DOHH2 (cell line): ENCODE results near the gene ABHD12.

Source experiments
- H3F3A ChIP-seq: fragments of 200-600 bp; sonication (generic), shearing (Covaris generic); 2 replicates; pipeline ENCODE4 v1.6.0; 2016; ENCODE audit warnings: antibody characterized with exemption, mild to moderate bottlenecking; ENCODE audit not compliant: control insufficient read depth, insufficient read depth
- H3K27ac ChIP-seq: fragments of 200-600 bp; sonication (generic); 2 replicates; pipeline ENCODE4 v1.5.1; 2014; ENCODE audit warnings: low read depth, mild to moderate bottlenecking, low read length, moderate library complexity
- H3K27me3 ChIP-seq: fragments of 200-600 bp; sonication (generic); 2 replicates; pipeline ENCODE4 v1.6.1; 2014; ENCODE audit warnings: mild to moderate bottlenecking, low read length, mixed read lengths; ENCODE audit not compliant: control insufficient read depth
- H3K36me3 ChIP-seq: fragments of 200-600 bp; sonication (generic); 2 replicates; pipeline ENCODE4 v1.6.1; 2014; ENCODE audit warnings: mild to moderate bottlenecking, low read length, moderate library complexity, mixed read lengths; ENCODE audit not compliant: control insufficient read depth
- H3K4me1 ChIP-seq: fragments of 200-600 bp; sonication (generic); 2 replicates; pipeline ENCODE4 v1.6.1; 2014; ENCODE audit warnings: mild to moderate bottlenecking, low read length, mixed read lengths; ENCODE audit not compliant: control insufficient read depth
- H3K4me2 ChIP-seq: fragments of 200-600 bp; sonication (generic); 2 replicates; pipeline ENCODE4 v1.6.0; 2014; ENCODE audit warnings: mild to moderate bottlenecking, low read length, moderate library complexity
- H3K4me3 ChIP-seq: fragments of 200-600 bp; sonication (generic); 2 replicates; pipeline ENCODE4 v1.5.1; 2014; ENCODE audit warnings: mild to moderate bottlenecking, low read length, mixed read lengths
- H3K79me2 ChIP-seq: fragments of 200-600 bp; sonication (generic); 2 replicates; pipeline ENCODE4 v1.6.1; 2014; ENCODE audit warnings: mild to moderate bottlenecking, low read length, mixed read lengths; ENCODE audit not compliant: control insufficient read depth
- H3K9me2 ChIP-seq: fragments of 200-600 bp; sonication (generic); replicated peaks from 2 replicates; pipeline ENCODE4 v1.6.1; 2014; ENCODE audit warnings: mild to moderate bottlenecking, low read length, mixed read lengths; ENCODE audit not compliant: control insufficient read depth
- H3K9me3 ChIP-seq: fragments of 200-600 bp; sonication (generic); 2 replicates; pipeline ENCODE4 v1.6.1; 2014; ENCODE audit warnings: antibody characterized with exemption, low read length, mixed read lengths; ENCODE audit not compliant: control insufficient read depth, insufficient read depth
- H4K20me1 ChIP-seq: fragments of 200-600 bp; sonication (generic); 2 replicates; pipeline ENCODE4 v1.6.0; 2014; ENCODE audit warnings: low read depth, mild to moderate bottlenecking, antibody characterized with exemption, low read length, moderate library complexity; ENCODE audit not compliant: control insufficient read depth, insufficient read depth
- EZH2phosphoT487 ChIP-seq: fragments of 200-600 bp; sonication (generic); IDR thresholded peaks from 2 replicates; pipeline ENCODE4 v1.6.1; 2017; ENCODE audit warnings: borderline replicate concordance, mild to moderate bottlenecking, antibody characterized with exemption, low read length, moderate library complexity, mixed read lengths
- TF ChIP-seq, protein P1 (sequence below): fragments of 200-600 bp; sonication (generic); IDR thresholded peaks from one replicate; pipeline ENCODE4 v1.5.1; 2014; ENCODE audit warnings: antibody characterized with exemption, mild to moderate bottlenecking, low read depth, low read length; ENCODE audit not compliant: poor library complexity, severe bottlenecking

Gene ABHD12

DNA sequence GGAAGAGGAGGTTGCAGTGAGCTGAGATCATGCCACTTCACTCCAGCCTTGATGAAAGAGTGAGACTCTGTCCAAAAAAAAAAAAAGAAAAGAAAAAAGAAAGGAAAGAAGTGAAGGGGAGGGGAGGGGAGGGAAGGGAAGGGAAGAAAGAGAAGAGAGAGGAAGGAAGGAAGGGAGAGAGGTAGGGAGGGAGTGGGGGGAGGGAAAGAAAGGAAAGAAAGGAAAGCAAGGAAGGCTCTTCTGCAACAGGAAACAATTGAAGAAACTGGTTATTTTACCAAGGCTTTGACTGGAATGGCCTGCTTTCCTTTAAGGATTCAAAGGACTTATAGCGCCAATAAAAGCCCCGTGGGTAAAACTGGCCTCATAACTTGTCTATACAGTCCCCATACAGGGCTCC lies 64.6 kb downstream of the ABHD12 start:
- Histone ChIP-seq H3K9me3 (no peaks in the 10 kb centered on the region), H3F3A (peaks cover 4% of the 10 kb centered on the region), H4K20me1 (no peaks in the 10 kb centered on the region; the same call in 1 of the 2 replicates), H3K4me3 (no peak overlapping the region), H3K4me1 (peaks cover 34% of the 10 kb centered on the region), H3K79me2 (peaks cover 15% of the 10 kb centered on the region), H3K36me3 (peaks cover 18% of the 10 kb centered on the region), H3K9me2 (no peaks in the 10 kb centered on the region), H3K27me3 (no peaks in the 10 kb centered on the region), H3K4me2 (no peak overlapping the region), H3K27ac (no peak overlapping the region)
- TF ChIP-seq, protein P1, sequence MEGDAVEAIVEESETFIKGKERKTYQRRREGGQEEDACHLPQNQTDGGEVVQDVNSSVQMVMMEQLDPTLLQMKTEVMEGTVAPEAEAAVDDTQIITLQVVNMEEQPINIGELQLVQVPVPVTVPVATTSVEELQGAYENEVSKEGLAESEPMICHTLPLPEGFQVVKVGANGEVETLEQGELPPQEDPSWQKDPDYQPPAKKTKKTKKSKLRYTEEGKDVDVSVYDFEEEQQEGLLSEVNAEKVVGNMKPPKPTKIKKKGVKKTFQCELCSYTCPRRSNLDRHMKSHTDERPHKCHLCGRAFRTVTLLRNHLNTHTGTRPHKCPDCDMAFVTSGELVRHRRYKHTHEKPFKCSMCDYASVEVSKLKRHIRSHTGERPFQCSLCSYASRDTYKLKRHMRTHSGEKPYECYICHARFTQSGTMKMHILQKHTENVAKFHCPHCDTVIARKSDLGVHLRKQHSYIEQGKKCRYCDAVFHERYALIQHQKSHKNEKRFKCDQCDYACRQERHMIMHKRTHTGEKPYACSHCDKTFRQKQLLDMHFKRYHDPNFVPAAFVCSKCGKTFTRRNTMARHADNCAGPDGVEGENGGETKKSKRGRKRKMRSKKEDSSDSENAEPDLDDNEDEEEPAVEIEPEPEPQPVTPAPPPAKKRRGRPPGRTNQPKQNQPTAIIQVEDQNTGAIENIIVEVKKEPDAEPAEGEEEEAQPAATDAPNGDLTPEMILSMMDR, result no peak
- TF ChIP-seq EZH2phosphoT487, result no peak

GRCh38 chr20:25325073-25325472 lies 65.6 kb downstream of the ABHD12 start:
- peaks cover 40% of the 10 kb centered on the region for H3K4me1 ChIP-seq
- no peaks in the 10 kb centered on the region for H3K27me3 ChIP-seq
- peaks cover 4% of the 10 kb centered on the region for H3F3A ChIP-seq
- no peaks in the 10 kb centered on the region for H3K9me3 ChIP-seq
- no peak overlapping the region for H3K4me2 ChIP-seq
- no peaks in the 10 kb centered on the region; the same call in 1 of the 2 replicates for H4K20me1 ChIP-seq
- H3K9me2 ChIP-seq, result no peaks in the 10 kb centered on the region
- H3K4me3 ChIP-seq, result no peak overlapping the region
- TF ChIP-seq EZH2phosphoT487, result no peak
- TF ChIP-seq, protein P1, result no peak
- peaks cover 15% of the 10 kb centered on the region for H3K79me2 ChIP-seq
- no peak overlapping the region for H3K27ac ChIP-seq
- H3K36me3 ChIP-seq, result peaks cover 19% of the 10 kb centered on the region

DNA sequence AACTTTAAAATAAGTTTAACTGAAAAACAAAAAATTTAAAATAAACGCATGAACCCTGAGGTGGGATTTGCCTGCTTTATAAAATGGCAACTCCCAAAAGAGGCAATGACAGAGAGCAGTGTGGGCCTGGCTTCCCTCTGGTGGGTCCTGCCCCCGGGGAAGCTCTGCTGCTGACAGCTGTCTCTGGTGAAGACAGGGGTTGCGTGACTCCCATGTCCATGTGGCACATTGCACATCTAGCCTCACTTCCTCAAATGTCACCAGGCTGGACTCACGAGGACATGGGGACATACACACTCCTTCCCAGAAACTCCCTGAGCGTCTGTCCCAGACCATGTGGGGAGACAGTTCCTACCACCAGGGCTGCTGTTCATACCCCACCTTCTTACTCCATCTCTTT lies 66.2 kb downstream of the ABHD12 start:
- Histone ChIP-seq H3K9me3 (no peaks in the 10 kb centered on the region), H3F3A (peaks cover 7% of the 10 kb centered on the region), H3K4me1 (peaks cover 47% of the 10 kb centered on the region), H3K4me3 (no peak overlapping the region), H3K9me2 (no peaks in the 10 kb centered on the region), H3K27me3 (no peaks in the 10 kb centered on the region), H3K4me2 (no peak overlapping the region), H3K36me3 (peaks cover 26% of the 10 kb centered on the region), H4K20me1 (no peaks in the 10 kb centered on the region; the same call in 1 of the 2 replicates), H3K79me2 (peaks cover 18% of the 10 kb centered on the region), H3K27ac (no peak overlapping the region)
- no peak for TF ChIP-seq EZH2phosphoT487
- TF ChIP-seq, protein P1, result no peak
